GM06990 (cell line): ENCODE data around the gene NRXN2.

Experiments
- DNase-seq: peaks from one replicate; pipeline ENCODE4 v3.0.0-alpha.2; 2011; ENCODE audit not compliant: insufficient read length; ENCODE audit errors: extremely low read depth
- H3K27me3 ChIP-seq: replicated peaks from 2 replicates; pipeline ENCODE4 v1.6.0; 2011; ENCODE audit warnings: low read length; ENCODE audit not compliant: control insufficient read depth, insufficient read depth
- H3K36me3 ChIP-seq: 2 replicates; pipeline ENCODE4 v1.5.1; 2011; ENCODE audit warnings: low read length; ENCODE audit not compliant: control insufficient read depth, insufficient read depth
- H3K4me3 ChIP-seq: replicated peaks from 2 replicates; pipeline ENCODE4 v1.5.1; 2011; ENCODE audit warnings: low read depth, mild to moderate bottlenecking, control low read depth, low read length
- CTCF ChIP-seq: IDR thresholded peaks from 2 replicates; pipeline ENCODE4 v1.5.1; 2011; ENCODE audit warnings: low read length, control low read depth, mild to moderate bottlenecking, inconsistent platforms; ENCODE audit not compliant: insufficient read depth, poor library complexity, severe bottlenecking

The NRXN2 gene

GRCh38 chr11:64718780-64719124 is 4.2 kb downstream of the NRXN2 start:
- no peak for DNase-seq
- H3K36me3 ChIP-seq = no peaks in the 10 kb centered on the region
- H3K27me3 ChIP-seq = no peaks in the 10 kb centered on the region; the same call in none of the 2 replicates
- TF ChIP-seq CTCF = no peak
- H3K4me3 ChIP-seq = no peak overlapping the region

- DNase-seq = no peak
- Histone ChIP-seq H3K36me3 (no peaks in the 10 kb centered on the region), H3K27me3 (no peaks in the 10 kb centered on the region; the same call in none of the 2 replicates), H3K4me3 (no peak overlapping the region)
- TF ChIP-seq CTCF = no peak
Measured at GRCh38 chr11:64718084-64718779, 4.8 kb downstream of the NRXN2 start.

- no peak for TF ChIP-seq CTCF
- H3K27me3 ChIP-seq = no peaks in the 10 kb centered on the region; the same call in none of the 2 replicates
- no peak overlapping the region for H3K4me3 ChIP-seq
- H3K36me3 ChIP-seq = no peaks in the 10 kb centered on the region
- DNase-seq = no peak
Measured at GRCh38 chr11:64717268-64717578, 5.8 kb downstream of the NRXN2 start.

- no peak for DNase-seq
- H3K4me3 ChIP-seq = no peak overlapping the region
- H3K36me3 ChIP-seq = no peaks in the 10 kb centered on the region
- TF ChIP-seq CTCF = no peak
- H3K27me3 ChIP-seq = no peaks in the 10 kb centered on the region; the same call in none of the 2 replicates
Measured at GRCh38 chr11:64716473-64717267, 6.3 kb downstream of the NRXN2 start.

- Histone ChIP-seq H3K36me3 (no peaks in the 10 kb centered on the region), H3K27me3 (no peaks in the 10 kb centered on the region; the same call in 1 of the 2 replicates), H3K4me3 (no peak overlapping the region)
- no peak for TF ChIP-seq CTCF
- DNase-seq = no peak
Measured at GRCh38 chr11:64715756-64716472, 7.1 kb downstream of the NRXN2 start.
